Spleen (tissue), 11 donors: ENCODE measurements around the gene LRP1. TPM values are rescaled to one million over a fixed set of nuclear protein-coding genes. Genes with fewer than 3 reads are reported as not detected.
A peak's percentile ranks its signal among the peaks of the same experiment; 100 is the strongest.

Experiments
- DNase-seq: peaks from one replicate; pipeline ENCODE4 v3.0.0-alpha.2; 2020
- H3K27ac ChIP-seq, 8 donors: fragments of 200-600 bp; sonication (generic) in 7 of 8; 1 replicate in 4 of 8; 2 replicates in 4 of 8; pipeline versions ENCODE4 v1.5.0 to v1.8.0; 2016 to 2021; ENCODE audit warnings: inconsistent platforms in 4 of 8, mild to moderate bottlenecking in 4 of 8, moderate library complexity in 1 of 8
- H3K27me3 ChIP-seq, 7 donors: fragments of 200-600 bp; sonication (generic) in 6 of 7; replicated peaks in 1 of 7; 1 replicate in 4 of 7; 2 replicates in 3 of 7; pipeline versions ENCODE4 v1.5.0 to v1.8.0; 2016 to 2021; ENCODE audit warnings: inconsistent platforms in 3 of 7, mild to moderate bottlenecking in 1 of 7
- H3K36me3 ChIP-seq, 6 donors: fragments of 200-600 bp; sonication (generic) in 5 of 6; 1 replicate in 4 of 6; 2 replicates in 2 of 6; pipeline versions ENCODE4 v1.5.0 to v1.8.0; 2016 to 2021; ENCODE audit warnings: inconsistent platforms in 2 of 6
- H3K4me1 ChIP-seq, 6 donors: fragments of 200-600 bp; sonication (generic) in 5 of 6; 1 replicate in 3 of 6; 2 replicates in 3 of 6; pipeline versions ENCODE4 v1.5.0 to v1.8.0; 2016 to 2021; ENCODE audit warnings: inconsistent platforms in 3 of 6
- H3K4me3 ChIP-seq, 8 donors: fragments of 200-600 bp; sonication (generic) in 7 of 8; 1 replicate in 4 of 8; 2 replicates in 4 of 8; pipeline versions ENCODE4 v1.5.0 to v1.8.0; 2016 to 2021; ENCODE audit warnings: inconsistent platforms in 4 of 8, mild to moderate bottlenecking in 4 of 8, moderate library complexity in 2 of 8
- H3K9me3 ChIP-seq, 8 donors: fragments of 200-600 bp; sonication (generic) in 7 of 8; 1 replicate in 4 of 8; 2 replicates in 4 of 8; pipeline versions ENCODE4 v1.5.0 to v1.8.0; 2016 to 2021; ENCODE audit warnings: inconsistent platforms in 4 of 8
- POLR2A ChIP-seq, 3 donors: fragments of 450-650 bp; IDR thresholded peaks; one replicate each; pipeline ENCODE4 v1.5.1; 2017; ENCODE audit warnings: antibody characterized with exemption in 3 of 3, mild to moderate bottlenecking in 1 of 3
- POLR2AphosphoS5 ChIP-seq, 3 donors: sonication (generic); formaldehyde crosslinking; IDR thresholded peaks; one replicate each; pipeline ENCODE4 v1.5.1; 2017; ENCODE audit warnings: antibody characterized with exemption in 3 of 3
- WGBS, 5 donors: extraction: QIAGEN DNeasy Blood & Tissue Kit in 3 of 5; methylation state at CpG; one replicate each; pipeline versions ENCODE4 v1.1.5 to v1.1.7; 2013 to 2018; 5-methylcytosine and 5-hydroxymethylcytosine counted together
- intact Hi-C: fragments of 100-400 bp; cut with DNase I; formaldehyde crosslinking; loops from one replicate; pipeline ENCODE4 v1.15.0; 2023; ENCODE audit warnings: low total_unique reads
- polyA plus RNA-seq, 3 donors: library from polyadenylated mRNA; stranded (reverse); fragments of 200-250 nt; gene quantifications; one replicate each; pipeline ENCODE4 v1.2.1, GENCODE V29; 2013
- total RNA-seq, 7 donors: library from RNA; depleted of rRNA in 3 of 7; stranded (reverse); fragments of >200 nt in 3 of 7; fragmentation: NEBNext Ultra II Directional in 4 of 7; extraction: Animal tissue kit (Norgen Biotek cat#: 25700) in 4 of 7; gene quantifications; one replicate each; pipeline versions ENCODE4 v1.1.0 to v1.2.1, GENCODE V29; 2016 to 2021
- TF ChIP-seq, protein P1 (sequence below), 11 experiments: fragments of 200-600 bp in 7 of 11; fragments of 450-650 bp in 4 of 11; sonication (generic) in 4 of 11; IDR thresholded peaks in 8 of 11; conservative IDR thresholded peaks in 3 of 11; 1 replicate in 7 of 11; 2 replicates in 4 of 11; pipeline versions ENCODE4 v1.4.0 to v1.8.0; 2016 to 2021; ENCODE audit warnings: antibody characterized with exemption in 11 of 11, inconsistent platforms in 4 of 11, mild to moderate bottlenecking in 1 of 11
- donor health status: healthy with polysubstance abuse.
- donor health status: DM: no; HTN: no; CAD: no; lungs with moderate emphysema.
- donor health status: DM: no; HTN: no; CAD: no.
- donor health status: Bipolar disorder and iron deficiency.
- donor health status: healthy.
- donor health status: DM: no; HTN: no; CAD: no.
- donor health status: DM: yes; HTN: yes; CAD: no.

The LRP1 gene
- total and polyA plus RNA-seq, 10 donors = 8.9 to 216 (median 159) TPM

DNA sequence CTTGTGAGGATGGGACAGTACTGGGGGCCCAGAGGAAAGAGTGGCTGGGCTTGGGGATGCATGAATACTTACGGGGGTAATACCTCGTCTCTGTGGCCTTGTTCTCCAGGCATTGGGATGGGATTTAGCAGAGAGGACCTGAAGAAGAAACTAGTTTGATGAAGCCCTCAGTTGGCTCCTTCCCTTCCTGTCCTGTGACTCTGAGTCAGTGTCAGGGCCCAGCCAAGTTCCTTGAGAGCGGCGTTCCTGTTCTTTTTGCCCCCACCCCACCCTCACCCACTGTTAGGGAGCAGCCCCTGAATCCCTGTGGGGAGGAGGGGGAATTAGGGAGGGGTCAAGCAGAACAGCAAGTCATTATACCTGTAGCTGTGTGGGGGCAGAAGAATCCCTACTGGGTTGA is 24.4 kb downstream of the LRP1 start:
- Histone ChIP-seq H3K36me3 (peaks cover 0 to 42% (median 0%) of the 10 kb centered on the region in 6 donors), H3K4me3 (no peak overlapping the region), H3K27me3 (peaks cover 0 to 14% (median 0%) of the 10 kb centered on the region in 7 donors), H3K27ac (peak overlapping the region in 6 of 8 donors; percentile 21 to 81 (median 67)), H3K4me1 (peaks cover 25 to 100% (median 70%) of the 10 kb centered on the region in 6 donors), H3K9me3 (no peaks in the 10 kb centered on the region)
- no peak for DNase-seq
- intact Hi-C loops = no loop called here
- TF ChIP-seq, protein P1, sequence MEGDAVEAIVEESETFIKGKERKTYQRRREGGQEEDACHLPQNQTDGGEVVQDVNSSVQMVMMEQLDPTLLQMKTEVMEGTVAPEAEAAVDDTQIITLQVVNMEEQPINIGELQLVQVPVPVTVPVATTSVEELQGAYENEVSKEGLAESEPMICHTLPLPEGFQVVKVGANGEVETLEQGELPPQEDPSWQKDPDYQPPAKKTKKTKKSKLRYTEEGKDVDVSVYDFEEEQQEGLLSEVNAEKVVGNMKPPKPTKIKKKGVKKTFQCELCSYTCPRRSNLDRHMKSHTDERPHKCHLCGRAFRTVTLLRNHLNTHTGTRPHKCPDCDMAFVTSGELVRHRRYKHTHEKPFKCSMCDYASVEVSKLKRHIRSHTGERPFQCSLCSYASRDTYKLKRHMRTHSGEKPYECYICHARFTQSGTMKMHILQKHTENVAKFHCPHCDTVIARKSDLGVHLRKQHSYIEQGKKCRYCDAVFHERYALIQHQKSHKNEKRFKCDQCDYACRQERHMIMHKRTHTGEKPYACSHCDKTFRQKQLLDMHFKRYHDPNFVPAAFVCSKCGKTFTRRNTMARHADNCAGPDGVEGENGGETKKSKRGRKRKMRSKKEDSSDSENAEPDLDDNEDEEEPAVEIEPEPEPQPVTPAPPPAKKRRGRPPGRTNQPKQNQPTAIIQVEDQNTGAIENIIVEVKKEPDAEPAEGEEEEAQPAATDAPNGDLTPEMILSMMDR (IDR thresholded peaks at IDR 0.05 in 8 of 11, conservative IDR thresholded peaks at IDR 0.05 in 3 of 11) = no peak
- no peak for TF ChIP-seq POLR2AphosphoS5 (IDR thresholded peaks at IDR 0.05)
- TF ChIP-seq POLR2A (IDR thresholded peaks at IDR 0.05) = no peak
- WGBS, 5 donors = 60 to 87% (median 72%) methylated on average over 2 to 4 of the region's 4 CpGs

DNA sequence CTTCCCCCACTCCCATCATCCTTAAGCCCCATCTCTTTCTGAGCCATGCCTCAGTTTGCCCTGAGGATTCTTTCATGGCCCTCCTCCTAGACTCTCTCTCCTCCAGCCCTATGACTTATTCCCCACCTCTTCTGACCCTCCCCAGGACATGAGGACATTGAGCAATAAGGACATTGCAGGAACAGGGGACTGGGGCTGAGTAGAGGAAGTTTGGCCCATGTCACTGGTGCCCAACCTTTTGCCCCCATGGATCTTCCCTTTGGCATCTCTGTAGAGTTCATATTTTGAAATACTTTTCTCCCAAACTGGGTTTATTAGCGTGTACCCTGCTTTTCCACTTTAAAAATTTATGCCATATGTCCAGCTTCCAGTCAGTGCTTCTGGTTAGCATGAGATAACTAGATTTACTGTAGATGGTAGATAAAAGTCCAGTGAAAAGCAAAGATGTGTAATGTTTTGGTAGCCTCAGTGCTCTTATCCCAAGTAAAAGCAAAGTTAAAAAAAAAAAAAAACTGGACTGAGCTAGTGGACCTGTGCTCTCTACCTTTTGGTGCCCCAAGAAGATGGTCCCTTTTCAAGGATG is 25.2 kb downstream of the LRP1 start:
- Histone ChIP-seq H3K27ac (peak overlapping the region in 4 of 8 donors; percentile 58 to 81 (median 76)), H3K4me1 (peaks cover 19 to 100% (median 70%) of the 10 kb centered on the region in 6 donors), H3K9me3 (no peaks in the 10 kb centered on the region), H3K36me3 (peaks cover 0 to 45% (median 0%) of the 10 kb centered on the region in 6 donors), H3K4me3 (no peak overlapping the region), H3K27me3 (peaks cover 0 to 14% (median 0%) of the 10 kb centered on the region in 7 donors)
- WGBS, 5 donors = 45 to 97% (median 62%) methylated on average over 1 of the region's 1 CpG
- intact Hi-C loops = no loop called here
- no peak for DNase-seq
- TF ChIP-seq POLR2AphosphoS5 (IDR thresholded peaks at IDR 0.05) = peak in 1 of 3 donors; percentile 57
- no peak for TF ChIP-seq POLR2A (IDR thresholded peaks at IDR 0.05)

DNA sequence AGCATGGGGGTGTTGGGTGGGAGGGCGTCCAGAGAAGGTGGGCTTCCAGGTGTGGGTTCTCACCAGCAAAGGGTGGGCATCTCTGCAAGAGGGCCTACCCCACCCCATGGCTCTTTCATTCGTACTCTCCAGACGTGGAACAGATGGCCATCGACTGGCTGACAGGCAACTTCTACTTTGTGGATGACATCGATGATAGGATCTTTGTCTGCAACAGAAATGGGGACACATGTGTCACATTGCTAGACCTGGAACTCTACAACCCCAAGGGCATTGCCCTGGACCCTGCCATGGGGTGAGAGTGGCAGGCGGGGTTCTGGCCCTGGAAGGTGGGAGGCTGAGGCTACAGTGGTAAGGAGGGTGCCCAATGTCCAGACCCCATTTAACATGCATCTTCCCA is 25.8 kb downstream of the LRP1 start:
- peaks cover 18 to 100% (median 70%) of the 10 kb centered on the region in 6 donors for H3K4me1 ChIP-seq
- H3K9me3 ChIP-seq = no peaks in the 10 kb centered on the region
- DNase-seq = no peak
- H3K36me3 ChIP-seq = peaks cover 0 to 51% (median 0%) of the 10 kb centered on the region in 6 donors
- H3K27ac ChIP-seq = peak overlapping the region in 3 of 8 donors; percentile 76 to 81 (median 76)
- peaks cover 0 to 14% (median 0%) of the 10 kb centered on the region in 7 donors for H3K27me3 ChIP-seq
- TF ChIP-seq, protein P1 (IDR thresholded peaks at IDR 0.05 in 8 of 11, conservative IDR thresholded peaks at IDR 0.05 in 3 of 11) = no peak
- TF ChIP-seq POLR2A (IDR thresholded peaks at IDR 0.05) (no peak), POLR2AphosphoS5 (IDR thresholded peaks at IDR 0.05) (no peak)
- 84 to 97% (median 89%) methylated on average over 6 of the region's 6 CpGs for WGBS, 5 donors
- H3K4me3 ChIP-seq = no peak overlapping the region
- intact Hi-C loops = no loop called here

DNA sequence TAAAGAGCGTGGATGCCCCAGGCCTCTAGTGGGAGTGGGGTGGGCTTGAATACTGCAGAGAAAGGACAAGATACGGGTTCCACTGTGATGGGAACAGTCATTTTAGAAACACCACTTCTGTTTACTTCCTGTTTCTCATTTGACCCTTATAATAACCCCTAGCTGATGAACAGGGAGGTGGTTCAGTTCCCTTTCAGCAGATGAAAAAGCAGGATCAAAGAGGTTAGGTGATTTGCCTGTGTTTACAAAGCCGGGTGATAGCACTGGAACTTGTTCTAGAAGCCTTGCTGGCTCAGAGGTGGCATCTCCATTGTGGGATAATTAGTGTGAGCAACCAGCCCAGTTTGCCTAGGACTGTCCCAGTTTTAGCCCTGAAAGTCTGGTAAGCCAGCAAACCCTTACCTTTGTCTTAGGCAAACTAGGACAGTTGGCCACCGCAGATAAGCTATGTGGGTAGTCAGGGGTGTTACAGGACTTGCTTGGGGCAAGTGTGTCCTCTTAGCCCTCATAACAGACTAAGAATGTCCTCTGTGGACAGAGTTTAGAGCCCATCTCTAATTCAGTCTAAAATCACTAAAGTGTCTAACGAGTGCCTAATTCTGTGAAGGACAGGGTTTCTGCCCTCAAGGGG is 26.6 kb downstream of the LRP1 start:
- WGBS, 5 donors = 70 to 79% (median 76%) methylated on average over 5 of the region's 5 CpGs
- Histone ChIP-seq H3K9me3 (no peaks in the 10 kb centered on the region), H3K36me3 (peaks cover 0 to 59% (median 0%) of the 10 kb centered on the region in 6 donors), H3K27me3 (peaks cover 0 to 14% (median 0%) of the 10 kb centered on the region in 7 donors), H3K4me1 (peaks cover 9 to 100% (median 63%) of the 10 kb centered on the region in 6 donors), H3K27ac (peak overlapping the region in 3 of 8 donors; percentile 76 to 81 (median 76)), H3K4me3 (no peak overlapping the region)
- intact Hi-C loops = no loop called here
- no peak for DNase-seq
- TF ChIP-seq, protein P1 (IDR thresholded peaks at IDR 0.05 in 8 of 11, conservative IDR thresholded peaks at IDR 0.05 in 3 of 11) = no peak
- no peak for TF ChIP-seq POLR2AphosphoS5 (IDR thresholded peaks at IDR 0.05)
- no peak for TF ChIP-seq POLR2A (IDR thresholded peaks at IDR 0.05)
